ENCODE data around the gene ZDHHC8. TPM values are rescaled to one million over a fixed set of nuclear protein-coding genes. Genes with fewer than 3 reads are reported as not detected.

The ZDHHC8 gene
- total and polyA plus RNA-seq, 2 experiments from 2014 or later: 13.0 to 18.7 TPM

DNA sequence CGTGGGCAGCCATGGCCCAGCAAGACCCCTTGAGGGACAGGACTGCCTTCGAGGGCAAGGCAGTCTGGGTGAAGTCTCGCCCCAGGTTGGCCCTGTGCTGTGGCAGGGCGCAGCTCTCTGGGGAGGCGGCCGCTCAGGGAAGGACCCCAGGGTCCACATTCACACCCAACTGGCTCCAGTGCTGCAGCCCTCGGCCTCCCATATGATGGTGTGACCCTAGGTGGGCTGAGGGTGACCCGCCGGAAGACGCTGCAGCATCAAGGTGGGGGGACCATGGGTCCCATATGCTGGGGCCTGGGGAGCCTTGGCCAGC, 47.3 kb downstream of the ZDHHC8 start:
- Histone ChIP-seq H3F3A (ENCODE audit: insufficient read depth) (no peaks in the 10 kb centered on the region), H3K9ac (no peak overlapping the region), H3K4me3 (no peak overlapping the region), H3K9me3 (ENCODE audit: low read depth) (no peaks in the 10 kb centered on the region), H3K36me3 (ENCODE audit: low read depth) (no peaks in the 10 kb centered on the region), H3K27ac (no peak overlapping the region), H3K9me2 (ENCODE audit: insufficient read depth) (no peaks in the 10 kb centered on the region), H3K4me2 (ENCODE audit: unreplicated experiment) (no peak overlapping the region), H3K79me2 (ENCODE audit: insufficient read depth) (no peaks in the 10 kb centered on the region), H4K20me1 (ENCODE audit: insufficient read depth) (no peaks in the 10 kb centered on the region), H3K4me1 (ENCODE audit: insufficient read depth) (no peaks in the 10 kb centered on the region), H3K27me3 (replicated peaks; ENCODE audit: insufficient read depth) (peaks cover 8% of the 10 kb centered on the region), H2AFZ (no peak overlapping the region)
- TF ChIP-seq EZH2 (IDR thresholded peaks at IDR 0.05; ENCODE audit: insufficient read depth, poor library complexity, severe bottlenecking) (no peak), EZH2phosphoT487 (IDR thresholded peaks at IDR 0.05; ENCODE audit: insufficient read depth, low read depth) (no peak)
- in situ Hi-C loops (cut with MboI): no loop called here
- DNase-seq: no peak
- WGBS, 2 experiments (ENCODE audit: low coverage in 1 of 2, low lambda C conversion rate in 2 of 2, missing lambda C conversion rate in 2 of 2): 73 to 79% methylated on average over 10 of the region's 10 CpGs

DNA sequence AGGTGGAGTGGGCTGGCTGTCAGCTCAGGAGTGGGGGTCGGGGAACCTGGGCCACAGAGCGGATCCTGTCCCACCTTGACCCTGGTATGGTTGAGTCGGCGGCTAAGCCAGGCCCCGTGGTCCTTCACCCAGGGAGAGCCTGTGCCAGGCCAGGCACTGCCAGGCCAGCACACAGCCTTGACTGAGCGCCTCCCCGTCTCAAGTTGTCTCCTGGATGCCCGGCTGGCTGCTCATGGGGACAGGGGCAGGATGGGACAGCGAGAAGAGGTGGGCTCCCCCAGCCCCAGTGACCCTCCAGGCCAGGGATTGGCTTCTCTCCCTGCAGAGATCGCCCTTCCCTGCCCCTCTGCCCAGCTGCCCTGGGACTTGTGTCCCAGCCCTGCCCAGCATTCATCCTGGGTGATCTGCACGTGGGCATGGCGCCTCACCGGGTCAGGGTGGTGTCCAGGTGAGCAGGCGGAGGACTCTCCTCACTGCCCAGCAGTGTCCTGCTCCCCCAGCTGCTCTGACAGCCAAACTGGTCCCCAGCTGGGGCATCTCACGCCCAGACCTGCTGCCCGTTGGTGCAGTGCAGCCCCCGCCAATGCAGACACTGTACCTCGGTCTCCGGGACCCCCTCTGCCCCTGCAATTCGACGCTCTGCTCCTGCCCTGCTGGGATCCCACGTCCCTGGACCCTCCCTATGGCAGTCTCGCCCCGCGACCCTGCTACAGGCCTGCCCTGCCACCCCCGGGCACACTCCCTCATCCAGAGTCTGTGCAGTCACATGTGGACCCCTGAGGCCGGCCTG, 48.0 kb downstream of the ZDHHC8 start:
- Histone ChIP-seq H3K4me3 (no peak overlapping the region), H3K4me1 (ENCODE audit: insufficient read depth) (no peaks in the 10 kb centered on the region), H3K27ac (no peak overlapping the region), H3K4me2 (ENCODE audit: unreplicated experiment) (no peak overlapping the region), H3K27me3 (replicated peaks; ENCODE audit: insufficient read depth) (peaks cover 8% of the 10 kb centered on the region), H2AFZ (no peak overlapping the region), H3K9me3 (ENCODE audit: low read depth) (no peaks in the 10 kb centered on the region), H4K20me1 (ENCODE audit: insufficient read depth) (no peaks in the 10 kb centered on the region), H3F3A (ENCODE audit: insufficient read depth) (no peaks in the 10 kb centered on the region), H3K36me3 (ENCODE audit: low read depth) (no peaks in the 10 kb centered on the region), H3K9ac (no peak overlapping the region), H3K79me2 (ENCODE audit: insufficient read depth) (no peaks in the 10 kb centered on the region), H3K9me2 (ENCODE audit: insufficient read depth) (no peaks in the 10 kb centered on the region)
- no peak for TF ChIP-seq EZH2phosphoT487 (IDR thresholded peaks at IDR 0.05; ENCODE audit: insufficient read depth, low read depth)
- no peak for TF ChIP-seq EZH2 (IDR thresholded peaks at IDR 0.05; ENCODE audit: insufficient read depth, poor library complexity, severe bottlenecking)
- no peak for DNase-seq
- WGBS, 2 experiments (ENCODE audit: low coverage in 1 of 2, low lambda C conversion rate in 2 of 2, missing lambda C conversion rate in 2 of 2): 77 to 81% methylated on average over 20 to 26 of the region's 27 CpGs
- in situ Hi-C loops (cut with MboI): no loop called here

DNA sequence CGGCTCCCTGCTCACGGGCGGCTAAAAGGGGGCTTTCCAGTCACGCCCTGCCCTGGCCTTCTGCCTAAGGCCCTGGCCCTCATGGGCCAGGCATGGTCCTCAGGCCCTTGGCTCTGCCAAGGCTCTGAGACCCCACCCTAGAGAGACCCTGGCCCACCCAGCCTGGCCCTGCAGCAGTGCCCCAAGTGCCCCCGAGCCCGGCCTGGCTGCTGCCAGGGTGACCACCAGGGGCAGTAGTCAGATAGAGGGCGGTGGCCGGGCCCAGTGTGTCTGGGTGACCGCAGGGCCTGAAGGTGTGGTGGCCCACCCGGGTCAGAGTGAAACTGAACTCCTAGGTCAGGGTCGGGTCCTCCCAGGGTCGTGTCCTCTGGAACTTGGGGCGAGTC, 48.6 kb downstream of the ZDHHC8 start:
- in situ Hi-C loops (cut with MboI): no loop called here
- no peaks in the 10 kb centered on the region for H3K4me1 ChIP-seq (ENCODE audit: insufficient read depth)
- 84% methylated on average over 11 to 13 of the region's 13 CpGs for WGBS, 2 experiments (ENCODE audit: low coverage in 1 of 2, low lambda C conversion rate in 2 of 2, missing lambda C conversion rate in 2 of 2)

DNA sequence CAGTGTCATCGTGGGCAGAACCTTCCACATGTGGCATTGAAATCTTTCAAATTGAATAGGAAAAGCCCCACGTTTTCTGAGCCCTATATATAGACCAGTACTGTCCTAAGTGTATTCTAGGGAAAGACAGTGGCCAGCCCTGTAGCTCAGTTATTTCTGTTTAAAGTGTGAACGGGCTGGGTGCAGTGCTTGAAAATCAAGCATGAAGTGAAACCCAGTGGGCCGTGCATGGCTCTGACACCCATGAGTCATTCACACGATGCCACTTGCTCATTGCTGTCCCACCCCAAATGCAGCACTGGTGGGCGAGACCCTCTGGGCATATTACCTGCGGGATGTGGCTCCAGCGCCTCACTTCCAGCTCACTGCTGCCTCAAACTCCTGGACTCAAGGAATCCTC, 49.0 kb downstream of the ZDHHC8 start:
- Histone ChIP-seq H3K36me3 (ENCODE audit: low read depth) (no peaks in the 10 kb centered on the region), H3F3A (ENCODE audit: insufficient read depth) (no peaks in the 10 kb centered on the region), H3K79me2 (ENCODE audit: insufficient read depth) (no peaks in the 10 kb centered on the region), H3K9ac (no peak overlapping the region), H3K4me2 (ENCODE audit: unreplicated experiment) (no peak overlapping the region), H3K9me2 (ENCODE audit: insufficient read depth) (no peaks in the 10 kb centered on the region), H3K27me3 (replicated peaks; ENCODE audit: insufficient read depth) (peaks cover 8% of the 10 kb centered on the region), H3K4me3 (no peak overlapping the region), H2AFZ (no peak overlapping the region), H3K4me1 (ENCODE audit: insufficient read depth) (no peaks in the 10 kb centered on the region), H3K27ac (no peak overlapping the region), H3K9me3 (ENCODE audit: low read depth) (no peaks in the 10 kb centered on the region), H4K20me1 (ENCODE audit: insufficient read depth) (no peaks in the 10 kb centered on the region)
- TF ChIP-seq EZH2phosphoT487 (IDR thresholded peaks at IDR 0.05; ENCODE audit: insufficient read depth, low read depth) (no peak), EZH2 (IDR thresholded peaks at IDR 0.05; ENCODE audit: insufficient read depth, poor library complexity, severe bottlenecking) (no peak)
- DNase-seq: no peak
- in situ Hi-C loops (cut with MboI): no loop called here
- 59 to 60% methylated on average over 8 of the region's 8 CpGs for WGBS, 2 experiments (ENCODE audit: low coverage in 1 of 2, low lambda C conversion rate in 2 of 2, missing lambda C conversion rate in 2 of 2)

More for the DNA sequence above, 48.6 kb downstream of the ZDHHC8 start:
- TF ChIP-seq EZH2phosphoT487 (IDR thresholded peaks at IDR 0.05; ENCODE audit: insufficient read depth, low read depth) (no peak), EZH2 (IDR thresholded peaks at IDR 0.05; ENCODE audit: insufficient read depth, poor library complexity, severe bottlenecking) (no peak)
- Histone ChIP-seq H3F3A (ENCODE audit: insufficient read depth) (no peaks in the 10 kb centered on the region), H3K4me2 (ENCODE audit: unreplicated experiment) (no peak overlapping the region), H3K36me3 (ENCODE audit: low read depth) (no peaks in the 10 kb centered on the region), H3K9me2 (ENCODE audit: insufficient read depth) (no peaks in the 10 kb centered on the region), H3K4me3 (no peak overlapping the region), H2AFZ (no peak overlapping the region), H3K9ac (no peak overlapping the region), H3K27ac (no peak overlapping the region), H3K9me3 (ENCODE audit: low read depth) (no peaks in the 10 kb centered on the region), H3K27me3 (replicated peaks; ENCODE audit: insufficient read depth) (peaks cover 8% of the 10 kb centered on the region), H4K20me1 (ENCODE audit: insufficient read depth) (no peaks in the 10 kb centered on the region), H3K79me2 (ENCODE audit: insufficient read depth) (no peaks in the 10 kb centered on the region)
- no peak for DNase-seq
